HEK293 (cell line): ENCODE data around the gene ATP5PO.

Source experiments
- CTCF ChIA-PET: fragments of 350-600 bp; formaldehyde crosslinking; extraction: SDS; loops from one replicate; lab custom pipeline; 2021; ENCODE audit warnings: antibody characterized with exemption; lab: Yijun Ruan, JAX
- POLR2A ChIA-PET: fragments of 300-600 bp; formaldehyde crosslinking; extraction: SDS; loops from one replicate; lab custom pipeline; 2020; ENCODE audit warnings: antibody characterized with exemption, inconsistent platforms; lab: Yijun Ruan, JAX
- H3K27ac ChIP-seq: fragments of 200-500 bp; sonication (Bioruptor generic); 2 replicates; pipeline ENCODE4 v1.5.1; 2014; ENCODE audit warnings: low read depth, low read length, control low read depth, inconsistent platforms; ENCODE audit errors: extremely low read depth
- H3K36me3 ChIP-seq, 2 experiments: fragments of 200-500 bp in 1 of 2; sonication (Bioruptor generic) in 1 of 2; 1 replicate in 1 of 2; 2 replicates in 1 of 2; pipeline ENCODE4 v1.5.1; 2014 to 2017; ENCODE audit warnings: inconsistent platforms in 2 of 2, low read length in 2 of 2; ENCODE audit not compliant: control insufficient read depth in 2 of 2, insufficient read depth in 1 of 2
- H3K4me1 ChIP-seq: fragments of 200-500 bp; sonication (Bioruptor generic); 2 replicates; pipeline ENCODE4 v1.5.1; 2014; ENCODE audit warnings: mild to moderate bottlenecking, low read length, inconsistent platforms; ENCODE audit not compliant: control insufficient read depth, insufficient read depth
- H3K4me3 ChIP-seq: 2 replicates; pipeline ENCODE4 v1.5.1; 2011; ENCODE audit warnings: low read depth, mild to moderate bottlenecking, control low read depth, low read length, moderate library complexity
- H3K9me3 ChIP-seq: fragments of 200-500 bp; sonication (Bioruptor generic); 2 replicates; pipeline ENCODE4 v1.5.1; 2014; ENCODE audit warnings: low read depth, low read length, inconsistent platforms; ENCODE audit not compliant: control insufficient read depth, insufficient read depth
- ATF2 ChIP-seq: fragments of 450-650 bp; formaldehyde crosslinking; IDR thresholded peaks from 2 replicates; pipeline ENCODE4 v1.5.1; 2016; ENCODE audit warnings: missing biosample characterization, missing genetic modification characterization, low read depth
- BCL11A ChIP-seq: fragments of 450-650 bp; formaldehyde crosslinking; IDR thresholded peaks from 2 replicates; pipeline ENCODE4 v1.5.1; 2016; ENCODE audit warnings: low read depth, missing biosample characterization, missing genetic modification characterization
- EGR2 ChIP-seq: fragments of 450-650 bp; formaldehyde crosslinking; IDR thresholded peaks from 2 replicates; pipeline ENCODE4 v1.5.1; 2016; ENCODE audit warnings: low read depth, missing biosample characterization, missing genetic modification characterization
- GLI4 ChIP-seq: fragments of 450-650 bp; formaldehyde crosslinking; IDR thresholded peaks from 2 replicates; pipeline ENCODE4 v1.5.1; 2016; ENCODE audit warnings: missing biosample characterization, missing genetic modification characterization
- INSM2 ChIP-seq: fragments of 450-650 bp; formaldehyde crosslinking; IDR thresholded peaks from 2 replicates; pipeline ENCODE4 v1.5.1; 2016; ENCODE audit warnings: missing biosample characterization, missing genetic modification characterization
- KLF9 ChIP-seq: fragments of 450-650 bp; formaldehyde crosslinking; IDR thresholded peaks from 2 replicates; pipeline ENCODE4 v1.5.1; 2016; ENCODE audit warnings: missing biosample characterization, missing genetic modification characterization, low read depth
- PATZ1 ChIP-seq: fragments of 450-650 bp; formaldehyde crosslinking; IDR thresholded peaks from 2 replicates; pipeline ENCODE4 v1.5.1; 2016; ENCODE audit warnings: missing biosample characterization, missing genetic modification characterization
- PRDM1 ChIP-seq: fragments of 450-650 bp; formaldehyde crosslinking; IDR thresholded peaks from 2 replicates; pipeline ENCODE4; 2016; ENCODE audit warnings: missing biosample characterization, missing genetic modification characterization
- SCRT2 ChIP-seq: fragments of 450-650 bp; formaldehyde crosslinking; IDR thresholded peaks from 2 replicates; pipeline ENCODE4 v1.5.1; 2016; ENCODE audit warnings: missing biosample characterization, missing genetic modification characterization
- SETDB1 ChIP-seq: IDR thresholded peaks from one replicate; pipeline ENCODE4 v1.6.1; 2017; ENCODE audit warnings: mild to moderate bottlenecking, low read length, moderate library complexity, mixed read lengths; ENCODE audit not compliant: insufficient read length
- SP3 ChIP-seq: fragments of 450-650 bp; formaldehyde crosslinking; IDR thresholded peaks from 2 replicates; pipeline ENCODE4 v1.5.1; 2016; ENCODE audit warnings: missing biosample characterization, missing genetic modification characterization
- WT1 ChIP-seq: fragments of 450-650 bp; formaldehyde crosslinking; IDR thresholded peaks from 2 replicates; pipeline ENCODE4 v1.5.1; 2016; ENCODE audit warnings: missing biosample characterization, missing genetic modification characterization
- ZBTB21 ChIP-seq: fragments of 450-650 bp; formaldehyde crosslinking; IDR thresholded peaks from 2 replicates; pipeline ENCODE4 v1.5.1; 2017; ENCODE audit warnings: missing biosample characterization, missing genetic modification characterization
- ZEB2 ChIP-seq: fragments of 450-650 bp; formaldehyde crosslinking; IDR thresholded peaks from 2 replicates; pipeline ENCODE4 v1.5.1; 2016; ENCODE audit warnings: missing biosample characterization, missing genetic modification characterization
- ZNF248 ChIP-seq: fragments of 450-650 bp; formaldehyde crosslinking; IDR thresholded peaks from 2 replicates; pipeline ENCODE4 v1.5.1; 2017; ENCODE audit warnings: missing biosample characterization, missing genetic modification characterization
- ZNF324 ChIP-seq: fragments of 450-650 bp; formaldehyde crosslinking; IDR thresholded peaks from 2 replicates; pipeline ENCODE4 v1.5.1; 2016; ENCODE audit warnings: missing biosample characterization, missing genetic modification characterization
- ZNF335 ChIP-seq: fragments of 450-650 bp; formaldehyde crosslinking; conservative IDR thresholded peaks from 2 replicates; pipeline ENCODE4 v1.5.1; 2016; ENCODE audit warnings: missing biosample characterization, missing genetic modification characterization
- ZNF362 ChIP-seq: fragments of 450-650 bp; formaldehyde crosslinking; IDR thresholded peaks from 2 replicates; pipeline ENCODE4 v1.5.1; 2016; ENCODE audit warnings: missing biosample characterization, missing genetic modification characterization
- ZNF366 ChIP-seq: fragments of 450-650 bp; formaldehyde crosslinking; conservative IDR thresholded peaks from 2 replicates; pipeline ENCODE4 v1.5.1; 2016; ENCODE audit warnings: missing biosample characterization, missing genetic modification characterization
- ZNF548 ChIP-seq: fragments of 450-650 bp; formaldehyde crosslinking; IDR thresholded peaks from 2 replicates; pipeline ENCODE4 v1.5.1; 2016; ENCODE audit warnings: missing biosample characterization, missing genetic modification characterization
- ZNF600 ChIP-seq: fragments of 450-650 bp; formaldehyde crosslinking; IDR thresholded peaks from 2 replicates; pipeline ENCODE4 v1.5.1; 2016; ENCODE audit warnings: missing biosample characterization, missing genetic modification characterization
- ZNF639 ChIP-seq: fragments of 450-650 bp; formaldehyde crosslinking; IDR thresholded peaks from 2 replicates; pipeline ENCODE4 v1.5.1; 2016; ENCODE audit warnings: missing biosample characterization, missing genetic modification characterization
- ZNF658 ChIP-seq: fragments of 450-650 bp; formaldehyde crosslinking; IDR thresholded peaks from 2 replicates; pipeline ENCODE4; 2016; ENCODE audit warnings: missing biosample characterization, missing genetic modification characterization
- ZNF747 ChIP-seq: fragments of 450-650 bp; formaldehyde crosslinking; IDR thresholded peaks from 2 replicates; pipeline ENCODE4 v1.5.1; 2016; ENCODE audit warnings: missing biosample characterization, missing genetic modification characterization
- ZNF777 ChIP-seq: fragments of 450-650 bp; formaldehyde crosslinking; IDR thresholded peaks from 2 replicates; pipeline ENCODE4 v1.5.1; 2017; ENCODE audit warnings: missing biosample characterization, missing genetic modification characterization, borderline replicate concordance
- ZXDB ChIP-seq: fragments of 450-650 bp; formaldehyde crosslinking; IDR thresholded peaks from 2 replicates; pipeline ENCODE4 v1.5.1; 2016; ENCODE audit warnings: missing biosample characterization, missing genetic modification characterization
- TF ChIP-seq, protein P1 (sequence below): fragments of 450-650 bp; formaldehyde crosslinking; IDR thresholded peaks from 2 replicates; pipeline ENCODE4 v1.5.1; 2016; ENCODE audit warnings: missing biosample characterization, missing genetic modification characterization

ATP5PO gene

GRCh38 chr21:33947451-33948095 is 32.0 kb upstream of the ATP5PO start:
- Histone ChIP-seq H3K4me3 (peak overlapping the region; percentile 21), H3K4me1 (peaks cover 9% of the 10 kb centered on the region), H3K27ac (peak overlapping the region; percentile 19), H3K36me3 (peaks cover 0 to 12% of the 10 kb centered on the region in 2 experiments; a peak in 1 of 3 replicates), H3K9me3 (no peaks in the 10 kb centered on the region)
- ChIA-PET POLR2A (interaction anchor here (0.6 to 0.7 kb wide), 3 partner anchors 27 to 513 kb away, joined by 3 to 5 read pairs (median 4); no protein-coding TSS in a partner anchor), CTCF (interaction anchor here (1.2 to 4.1 kb wide), 2 partner anchors 24 to 42 kb away, joined by 3 to 17 read pairs; no protein-coding TSS in a partner anchor)
- TF ChIP-seq GLI4 (tag by site-specific recombination), result no peak; the same call in 1 of the 2 replicates
- peak; percentile 71; the same call in 1 of the 2 replicates for TF ChIP-seq ZXDB (tag by site-specific recombination)
- TF ChIP-seq KLF9, result peak; percentile 38; the same call in 1 of the 2 replicates
- TF ChIP-seq EGR2, result peak; percentile 54; the same call in 1 of the 2 replicates
- no peak for TF ChIP-seq ZNF777 (tag by site-specific recombination)
- no peak for TF ChIP-seq ZNF548 (tag by site-specific recombination)
- peak; percentile 27 for TF ChIP-seq ZNF335 (tag by site-specific recombination)
- TF ChIP-seq SCRT2 (tag by site-specific recombination), result peak; percentile 94
- TF ChIP-seq ZNF366 (tag by site-specific recombination), result peak; percentile 80
- peak; percentile 87 for TF ChIP-seq ZNF639 (tag by site-specific recombination)
- peak; percentile 94 for TF ChIP-seq ZEB2 (tag by site-specific recombination)
- TF ChIP-seq WT1 (tag by site-specific recombination), result peak; percentile 73
- TF ChIP-seq ZNF658 (tag by site-specific recombination), result no peak
- peak; percentile 83 for TF ChIP-seq PATZ1 (tag by site-specific recombination)
- no peak for TF ChIP-seq SETDB1
- peak; percentile 99 for TF ChIP-seq ZNF600
- TF ChIP-seq, protein P1, sequence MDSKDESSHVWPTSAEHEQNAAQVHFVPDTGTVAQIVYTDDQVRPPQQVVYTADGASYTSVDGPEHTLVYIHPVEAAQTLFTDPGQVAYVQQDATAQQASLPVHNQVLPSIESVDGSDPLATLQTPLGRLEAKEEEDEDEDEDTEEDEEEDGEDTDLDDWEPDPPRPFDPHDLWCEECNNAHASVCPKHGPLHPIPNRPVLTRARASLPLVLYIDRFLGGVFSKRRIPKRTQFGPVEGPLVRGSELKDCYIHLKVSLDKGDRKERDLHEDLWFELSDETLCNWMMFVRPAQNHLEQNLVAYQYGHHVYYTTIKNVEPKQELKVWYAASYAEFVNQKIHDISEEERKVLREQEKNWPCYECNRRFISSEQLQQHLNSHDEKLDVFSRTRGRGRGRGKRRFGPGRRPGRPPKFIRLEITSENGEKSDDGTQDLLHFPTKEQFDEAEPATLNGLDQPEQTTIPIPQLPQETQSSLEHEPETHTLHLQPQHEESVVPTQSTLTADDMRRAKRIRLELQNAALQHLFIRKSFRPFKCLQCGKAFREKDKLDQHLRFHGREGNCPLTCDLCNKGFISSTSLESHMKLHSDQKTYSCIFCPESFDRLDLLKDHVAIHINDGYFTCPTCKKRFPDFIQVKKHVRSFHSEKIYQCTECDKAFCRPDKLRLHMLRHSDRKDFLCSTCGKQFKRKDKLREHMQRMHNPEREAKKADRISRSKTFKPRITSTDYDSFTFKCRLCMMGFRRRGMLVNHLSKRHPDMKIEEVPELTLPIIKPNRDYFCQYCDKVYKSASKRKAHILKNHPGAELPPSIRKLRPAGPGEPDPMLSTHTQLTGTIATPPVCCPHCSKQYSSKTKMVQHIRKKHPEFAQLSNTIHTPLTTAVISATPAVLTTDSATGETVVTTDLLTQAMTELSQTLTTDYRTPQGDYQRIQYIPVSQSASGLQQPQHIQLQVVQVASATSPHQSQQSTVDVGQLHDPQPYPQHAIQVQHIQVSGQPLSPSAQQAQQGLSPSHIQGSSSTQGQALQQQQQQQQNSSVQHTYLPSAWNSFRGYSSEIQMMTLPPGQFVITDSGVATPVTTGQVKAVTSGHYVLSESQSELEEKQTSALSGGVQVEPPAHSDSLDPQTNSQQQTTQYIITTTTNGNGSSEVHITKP, result peak; percentile 93
- TF ChIP-seq ATF2 (tag by site-specific recombination), result peak; percentile 52; the same call in 1 of the 2 replicates
- TF ChIP-seq ZNF248, result no peak
- TF ChIP-seq SP3 (tag by site-specific recombination), result 0 out of 2 replicates have a peak, but pooled peaks have one; percentile 27
- TF ChIP-seq ZNF362 (tag by site-specific recombination), result peak; percentile 98
- TF ChIP-seq ZNF747, result no peak
- TF ChIP-seq INSM2, result peak; percentile 100
- TF ChIP-seq PRDM1, result peak; percentile 91
- peak; percentile 58; the same call in 1 of the 2 replicates for TF ChIP-seq BCL11A (tag by site-specific recombination)
- TF ChIP-seq ZNF324 (tag by site-specific recombination), result peak; percentile 62; the same call in 1 of the 2 replicates
- TF ChIP-seq ZBTB21 (tag by site-specific recombination), result peak; percentile 85; the same call in 1 of the 2 replicates
